Fibroblast of the aortic adventitia (primary cell): ENCODE data around the gene TRIM60. TPM values are rescaled to one million over a fixed set of nuclear protein-coding genes. Genes with fewer than 3 reads are reported as not detected.

Experiments used
- DNase-seq: peaks from one replicate; pipeline ENCODE4 v3.0.0-alpha.2; 2010; ENCODE audit warnings: low read depth
- H3K4me3 ChIP-seq: 2 replicates; pipeline ENCODE4 v1.5.1; 2011; ENCODE audit warnings: low read depth, mild to moderate bottlenecking, control low read depth, low read length, moderate library complexity
- total RNA-seq: library from RNA; depleted of rRNA; stranded (reverse); fragments of >200 nt; gene quantifications from 2 replicates; pipeline ENCODE4 v1.2.3, GENCODE V29; 2012; ENCODE audit warnings: low replicate concordance
- TF ChIP-seq, protein P1 (sequence below): IDR thresholded peaks from 2 replicates; pipeline ENCODE4 v1.5.1; 2011; ENCODE audit warnings: mild to moderate bottlenecking, low read length, control low read depth, inconsistent platforms; ENCODE audit not compliant: insufficient read depth

Gene TRIM60
- total RNA-seq, 1 donor: not detected

DNA sequence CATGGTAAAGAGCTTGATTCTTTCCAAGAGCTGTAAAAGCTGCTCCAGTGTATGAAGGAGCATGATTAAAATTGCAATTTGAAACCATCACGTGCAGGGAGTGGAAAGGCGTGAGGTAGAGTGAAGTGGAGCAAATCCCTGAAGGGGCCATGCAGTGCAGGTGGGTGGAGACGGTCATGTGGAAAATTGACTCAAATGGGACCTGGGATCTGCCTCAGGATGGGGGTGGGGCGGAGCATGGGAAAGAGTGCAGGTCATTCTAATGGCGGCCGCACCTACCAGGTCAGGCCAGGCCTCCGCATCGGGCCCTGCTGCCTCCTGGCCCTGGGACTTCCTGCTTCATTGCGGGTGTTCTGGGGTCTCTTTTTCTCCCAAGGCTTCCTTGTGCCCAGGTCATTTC is 25.3 kb upstream of the TRIM60 start:
- no peak overlapping the region for H3K4me3 ChIP-seq
- TF ChIP-seq, protein P1, sequence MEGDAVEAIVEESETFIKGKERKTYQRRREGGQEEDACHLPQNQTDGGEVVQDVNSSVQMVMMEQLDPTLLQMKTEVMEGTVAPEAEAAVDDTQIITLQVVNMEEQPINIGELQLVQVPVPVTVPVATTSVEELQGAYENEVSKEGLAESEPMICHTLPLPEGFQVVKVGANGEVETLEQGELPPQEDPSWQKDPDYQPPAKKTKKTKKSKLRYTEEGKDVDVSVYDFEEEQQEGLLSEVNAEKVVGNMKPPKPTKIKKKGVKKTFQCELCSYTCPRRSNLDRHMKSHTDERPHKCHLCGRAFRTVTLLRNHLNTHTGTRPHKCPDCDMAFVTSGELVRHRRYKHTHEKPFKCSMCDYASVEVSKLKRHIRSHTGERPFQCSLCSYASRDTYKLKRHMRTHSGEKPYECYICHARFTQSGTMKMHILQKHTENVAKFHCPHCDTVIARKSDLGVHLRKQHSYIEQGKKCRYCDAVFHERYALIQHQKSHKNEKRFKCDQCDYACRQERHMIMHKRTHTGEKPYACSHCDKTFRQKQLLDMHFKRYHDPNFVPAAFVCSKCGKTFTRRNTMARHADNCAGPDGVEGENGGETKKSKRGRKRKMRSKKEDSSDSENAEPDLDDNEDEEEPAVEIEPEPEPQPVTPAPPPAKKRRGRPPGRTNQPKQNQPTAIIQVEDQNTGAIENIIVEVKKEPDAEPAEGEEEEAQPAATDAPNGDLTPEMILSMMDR: no peak
- no peak for DNase-seq

DNA sequence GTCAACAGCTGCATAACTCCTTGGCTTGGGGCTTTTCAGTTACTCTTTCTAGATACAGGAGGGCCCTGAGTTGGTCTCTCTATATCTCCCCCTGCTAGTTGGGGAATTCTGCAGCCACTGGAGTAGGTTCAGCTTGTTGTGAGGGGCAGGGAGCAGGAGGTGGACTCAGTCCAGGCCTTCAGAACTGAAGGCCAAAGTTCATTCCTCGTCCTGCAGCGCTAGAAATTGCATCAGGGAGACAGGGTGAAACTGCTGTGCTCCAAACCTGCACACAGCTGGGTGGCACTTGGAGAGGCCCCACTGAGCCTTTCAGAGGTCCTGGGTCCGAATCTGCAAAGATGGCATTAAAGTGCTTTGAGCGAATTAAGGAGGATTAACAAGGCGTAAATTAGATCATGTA is 24.9 kb upstream of the TRIM60 start:
- TF ChIP-seq, protein P1: no peak
- H3K4me3 ChIP-seq: no peak overlapping the region
- no peak for DNase-seq

DNA sequence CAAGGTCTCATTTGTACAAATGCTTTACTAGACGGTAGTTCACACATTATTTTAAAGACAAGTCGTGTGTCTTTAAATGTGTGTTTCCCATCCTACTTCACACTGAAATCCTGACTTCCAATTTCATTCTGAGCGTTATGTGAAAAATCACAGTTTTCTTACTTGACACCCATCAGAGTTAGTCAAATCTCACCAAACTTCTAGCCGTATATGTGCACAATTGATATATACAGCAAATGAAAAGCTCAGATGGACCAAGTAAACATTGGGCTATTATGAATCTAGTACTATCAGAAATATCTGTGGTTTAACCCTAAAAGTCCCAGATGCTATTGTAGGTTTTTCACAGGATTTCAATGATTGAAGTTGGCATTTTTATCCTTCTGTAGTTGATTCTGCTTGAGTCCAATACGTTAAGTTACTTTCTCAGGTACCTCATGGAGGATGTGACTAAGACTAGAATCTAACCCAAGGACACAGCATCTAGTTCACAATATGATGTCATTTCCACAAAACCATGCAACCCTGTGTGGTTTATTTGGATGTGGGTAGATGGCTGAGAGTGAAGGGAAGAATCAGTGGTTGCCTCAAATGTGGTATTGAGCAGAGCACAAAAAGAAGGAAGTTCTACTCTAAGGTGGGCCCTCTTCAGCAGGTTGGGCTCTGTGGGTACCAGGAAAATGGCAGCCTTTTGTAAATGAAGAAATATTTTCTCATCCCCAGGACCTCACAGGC is 22.1 kb upstream of the TRIM60 start:
- TF ChIP-seq, protein P1: no peak

DNA sequence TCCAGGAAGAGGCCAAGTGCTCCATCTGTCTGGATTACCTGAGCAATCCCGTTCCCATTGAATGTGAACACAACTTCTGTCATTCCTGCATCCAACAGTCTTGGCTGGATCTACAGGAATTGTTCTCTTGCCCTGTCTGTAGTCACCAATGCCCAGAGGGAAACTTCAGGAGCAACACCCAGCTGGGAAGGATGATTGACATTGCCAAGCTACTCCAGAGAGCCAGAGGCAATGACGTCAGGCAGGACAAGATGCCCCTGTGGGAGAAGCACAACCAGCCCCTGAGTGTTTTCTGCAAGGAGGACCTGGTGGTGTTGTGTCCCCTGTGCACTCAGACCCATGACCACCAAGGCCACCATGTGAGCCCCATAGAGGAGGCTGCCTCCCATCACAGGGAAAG is 21.3 kb upstream of the TRIM60 start:
- TF ChIP-seq, protein P1: no peak
- H3K4me3 ChIP-seq: no peak overlapping the region
- DNase-seq: no peak

More for the DNA sequence above, 22.1 kb upstream of the TRIM60 start:
- DNase-seq: no peak
- no peak overlapping the region for H3K4me3 ChIP-seq

DNA sequence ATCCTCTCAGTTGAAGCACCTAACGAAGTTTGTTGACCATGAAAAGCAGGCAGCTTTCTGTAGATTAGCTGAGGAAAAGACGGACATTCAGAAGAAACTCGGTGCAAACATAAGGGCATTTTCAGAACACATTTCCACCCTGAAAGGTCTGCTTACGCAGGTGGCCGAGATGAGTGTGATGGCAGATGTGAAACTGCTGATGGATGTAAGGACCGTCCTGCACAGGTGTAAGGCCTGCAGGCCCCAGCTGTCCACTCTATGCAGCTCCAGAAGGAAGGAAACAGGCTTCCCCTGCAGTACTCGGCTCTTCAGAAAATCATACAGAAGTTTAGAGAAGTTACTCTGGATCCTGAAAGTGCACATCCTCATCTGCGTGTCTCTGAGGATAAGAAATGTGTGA is 20.8 kb upstream of the TRIM60 start:
- no peak for DNase-seq
- TF ChIP-seq, protein P1: no peak
- H3K4me3 ChIP-seq: no peak overlapping the region

DNA sequence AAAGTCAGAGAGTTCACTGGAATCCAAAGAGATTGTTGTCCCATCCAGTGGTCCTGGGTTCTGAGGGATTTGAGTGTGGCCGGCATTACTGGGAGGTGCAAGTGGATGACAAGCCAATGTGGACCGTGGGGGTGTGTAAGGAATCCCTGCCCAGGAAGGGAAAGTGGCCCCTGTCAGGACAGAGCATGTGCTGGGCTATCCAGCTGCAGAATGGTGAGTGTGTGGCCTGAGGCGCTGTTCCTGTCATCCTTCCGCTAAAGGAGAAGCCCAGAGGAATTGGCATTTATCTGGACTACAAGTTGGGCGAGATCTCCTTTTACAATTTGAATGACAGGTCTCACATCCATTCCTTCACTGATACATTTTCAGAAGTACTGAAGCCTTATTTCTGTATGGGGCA is 20.4 kb upstream of the TRIM60 start:
- DNase-seq: no peak
- TF ChIP-seq, protein P1: no peak
- no peak overlapping the region for H3K4me3 ChIP-seq

DNA sequence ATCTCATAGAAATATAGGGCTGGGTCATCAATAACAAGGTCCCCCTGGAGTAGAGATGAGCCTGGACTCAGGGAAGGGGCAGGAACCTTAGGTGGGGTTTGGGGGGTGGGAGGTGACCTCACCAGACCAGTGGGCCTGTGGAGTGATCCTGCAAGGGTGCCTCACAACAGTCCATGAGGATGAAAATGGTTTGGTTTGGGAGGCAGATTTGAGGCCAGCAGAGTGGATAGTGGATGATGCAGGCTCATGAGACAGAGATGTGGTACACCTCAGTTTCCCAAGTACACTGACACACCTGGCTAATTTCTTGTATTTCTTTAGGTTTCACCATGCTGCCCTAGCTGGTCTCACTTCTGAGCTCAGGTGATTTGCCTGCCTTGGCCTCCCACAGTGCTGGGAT is 18.1 kb upstream of the TRIM60 start:
- H3K4me3 ChIP-seq: no peak overlapping the region
- no peak for DNase-seq
- TF ChIP-seq, protein P1: no peak
